Measurements from ENCODE around the gene DNAJC5.
"Not testable (repeated sequence)": the region's sequence is repeated elsewhere in the genome, so short reads cannot be mapped to it uniquely, and the experiment has no call there.

DNAJC5 gene

GRCh38 chr20:63861981-63862901, 32.7 kb upstream of the DNAJC5 start:
- no peak for DNase-seq

- DNase-seq: no peak
Observed at GRCh38 chr20:63863021-63863797, 31.7 kb upstream of the DNAJC5 start.

- peak; percentile 82 for DNase-seq
Observed at GRCh38 chr20:63863798-63864544, 31.0 kb upstream of the DNAJC5 start.

GRCh38 chr20:63864545-63864977, 30.4 kb upstream of the DNAJC5 start:
- DNase-seq: no peak

GRCh38 chr20:63864978-63865640, 29.8 kb upstream of the DNAJC5 start, which contains the start of gene TPD52L2:
Gene TPD52L2 (plus strand): TSS chr20:63865270. CDS start chr20:63865366, 96 bp downstream.
- peak; percentile 100 for DNase-seq

- DNase-seq: not testable (repeated sequence)
Observed at GRCh38 chr20:63867042-63867441, 27.9 kb upstream of the DNAJC5 start.

GRCh38 chr20:63868264-63868663, 26.7 kb upstream of the DNAJC5 start:
- DNase-seq: no peak

- DNase-seq: no peak
Observed at GRCh38 chr20:63873477-63873971, 21.4 kb upstream of the DNAJC5 start.

GRCh38 chr20:63874241-63874640, 20.7 kb upstream of the DNAJC5 start:
- DNase-seq: not testable (repeated sequence)

GRCh38 chr20:63876489-63877036, 18.4 kb upstream of the DNAJC5 start:
- DNase-seq: peak; percentile 98

- no peak for DNase-seq
Observed at GRCh38 chr20:63877755-63878470, 17.0 kb upstream of the DNAJC5 start.

GRCh38 chr20:63878899-63879663, 15.8 kb upstream of the DNAJC5 start:
- DNase-seq: peak; percentile 65

GRCh38 chr20:63880901-63881300, 14.0 kb upstream of the DNAJC5 start:
- not testable (repeated sequence) for DNase-seq

- DNase-seq: no peak
Observed at GRCh38 chr20:63881451-63882226, 13.3 kb upstream of the DNAJC5 start.

GRCh38 chr20:63882257-63883200, 12.4 kb upstream of the DNAJC5 start:
- no peak for DNase-seq

GRCh38 chr20:63883201-63883593, 11.7 kb upstream of the DNAJC5 start:
- no peak for DNase-seq

- no peak for DNase-seq
Observed at GRCh38 chr20:63884506-63885263, 10.2 kb upstream of the DNAJC5 start.

All from NCI-H2171 treated with DMSO at 0.1 percent for 48 hours (cell line).